ENCODE results near the gene SAV1.
"Not testable (repeated sequence)": the region's sequence is repeated elsewhere in the genome, so short reads cannot be mapped to it uniquely, and the experiment has no call there.

The SAV1 gene

GRCh38 chr14:50665300-50665699 lies 2.8 kb downstream of the SAV1 start:
- DNase-seq = not testable (repeated sequence)

DNA sequence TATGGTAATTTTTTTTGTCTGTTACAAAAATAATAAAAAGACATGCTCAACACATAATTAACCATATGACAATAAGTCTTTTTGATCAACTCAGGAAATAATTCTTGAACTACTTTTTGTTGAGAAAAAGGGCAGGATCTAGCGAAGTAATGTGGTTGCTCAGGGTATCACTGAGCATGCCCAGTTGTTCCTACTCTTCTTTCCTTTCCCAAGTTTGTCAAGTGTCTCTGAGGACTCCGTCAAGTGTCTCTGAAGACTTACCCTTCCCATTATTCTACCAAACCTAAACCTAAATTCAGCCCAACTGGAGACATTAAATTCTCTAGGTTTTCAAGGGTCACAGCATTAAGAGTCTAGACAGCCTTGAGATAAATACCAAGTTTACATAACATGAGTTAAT lies 3.5 kb downstream of the SAV1 start:
- DNase-seq = not testable (repeated sequence)

- DNase-seq = no peak
Observed at GRCh38 chr14:50659327-50659974, 8.7 kb downstream of the SAV1 start.

GRCh38 chr14:50658203-50658602 lies 9.9 kb downstream of the SAV1 start:
- DNase-seq = no peak

DNA sequence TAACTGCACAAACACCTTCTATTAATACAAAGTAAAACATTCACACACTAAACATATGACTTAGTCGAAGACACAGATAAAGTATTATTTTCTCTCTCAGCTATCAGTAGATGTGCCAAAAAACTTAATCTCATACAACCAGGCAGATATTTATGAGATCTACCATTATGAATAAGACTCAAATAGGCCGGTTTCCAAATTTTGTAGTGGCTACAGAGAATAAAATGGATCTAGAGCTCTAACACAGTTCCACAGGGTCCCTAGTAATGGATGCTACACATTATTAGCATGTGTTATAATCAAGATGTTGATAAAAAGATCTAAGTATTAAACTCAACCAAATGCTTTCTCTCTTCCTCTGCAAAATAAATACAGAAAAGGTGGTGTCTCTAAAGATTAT lies 10.4 kb downstream of the SAV1 start:
- no peak for DNase-seq

- DNase-seq = no peak
Observed at GRCh38 chr14:50656776-50657175, 11.3 kb downstream of the SAV1 start.

DNA sequence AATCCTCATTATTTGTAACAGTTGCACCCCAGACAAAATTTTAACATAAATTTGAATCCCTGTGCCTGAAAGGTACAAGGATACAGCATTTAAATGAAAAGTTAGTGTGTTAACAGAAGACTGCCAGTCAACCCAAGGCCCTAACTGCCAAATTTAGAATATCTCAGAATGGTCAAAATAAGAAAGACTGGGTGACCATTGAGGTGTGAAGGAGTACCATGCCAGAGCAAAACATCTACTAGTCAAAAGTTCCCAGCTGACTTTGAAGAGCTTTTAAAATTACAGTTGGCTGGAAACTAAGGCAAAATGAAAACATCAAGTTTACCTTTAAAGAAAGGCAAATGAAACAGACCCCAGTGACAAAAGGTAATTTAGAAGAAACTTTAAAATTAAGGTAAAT lies 18.4 kb downstream of the SAV1 start:
- no peak for DNase-seq

GRCh38 chr14:50647753-50648152 lies 20.4 kb downstream of the SAV1 start:
- no peak for DNase-seq

- DNase-seq = no peak
Observed at GRCh38 chr14:50647282-50647681, 20.8 kb downstream of the SAV1 start.

GRCh38 chr14:50635141-50635540 lies 33.0 kb downstream of the SAV1 start:
- no peak for DNase-seq

DNA sequence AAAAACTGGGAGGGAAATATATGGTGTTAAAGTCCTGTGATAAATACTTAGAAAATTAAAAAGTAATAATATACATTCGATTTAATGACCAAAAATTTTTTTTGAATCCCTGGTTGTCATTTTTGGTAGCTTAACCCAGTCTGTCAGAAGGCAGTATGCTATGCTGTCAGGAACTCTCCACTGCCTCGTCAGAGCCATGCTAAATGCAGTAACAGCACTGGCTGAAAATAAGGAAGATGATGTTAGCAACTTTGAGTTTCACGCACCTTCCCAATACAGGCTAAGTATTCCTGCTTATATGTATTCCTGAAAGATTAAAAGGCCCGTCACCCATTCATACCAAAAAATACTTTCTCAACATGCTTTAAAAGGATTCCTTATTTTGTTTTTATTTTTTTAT lies 34.2 kb downstream of the SAV1 start:
- DNase-seq = no peak

DNA sequence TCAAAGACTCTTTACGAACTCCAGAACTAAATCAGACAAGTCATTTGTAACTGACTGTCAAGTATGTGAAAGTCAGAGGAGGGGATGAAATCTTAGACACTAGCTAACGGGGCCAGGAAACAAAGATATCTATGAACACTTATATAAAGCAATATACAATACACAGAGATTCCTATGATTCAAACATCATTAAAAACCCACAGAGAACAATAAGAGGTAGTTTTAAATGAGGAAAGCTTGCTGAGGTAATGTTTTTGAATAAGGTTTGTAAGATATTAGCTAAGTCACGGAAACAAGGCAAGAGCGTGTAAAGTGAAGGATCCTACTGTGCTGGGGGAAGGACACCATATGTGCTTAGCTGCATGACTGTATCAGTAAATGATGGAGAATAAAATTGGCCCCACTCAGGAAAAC lies 36.7 kb downstream of the SAV1 start:
- no peak for DNase-seq

- not testable (repeated sequence) for DNase-seq
Observed at GRCh38 chr14:50624947-50625346, 43.2 kb downstream of the SAV1 start.

GRCh38 chr14:50624447-50624846 lies 43.7 kb downstream of the SAV1 start:
- DNase-seq = no peak

GRCh38 chr14:50622978-50623377 lies 45.1 kb downstream of the SAV1 start:
- DNase-seq = no peak

- no peak for DNase-seq
Observed at GRCh38 chr14:50620341-50620740, 47.8 kb downstream of the SAV1 start.

DNA sequence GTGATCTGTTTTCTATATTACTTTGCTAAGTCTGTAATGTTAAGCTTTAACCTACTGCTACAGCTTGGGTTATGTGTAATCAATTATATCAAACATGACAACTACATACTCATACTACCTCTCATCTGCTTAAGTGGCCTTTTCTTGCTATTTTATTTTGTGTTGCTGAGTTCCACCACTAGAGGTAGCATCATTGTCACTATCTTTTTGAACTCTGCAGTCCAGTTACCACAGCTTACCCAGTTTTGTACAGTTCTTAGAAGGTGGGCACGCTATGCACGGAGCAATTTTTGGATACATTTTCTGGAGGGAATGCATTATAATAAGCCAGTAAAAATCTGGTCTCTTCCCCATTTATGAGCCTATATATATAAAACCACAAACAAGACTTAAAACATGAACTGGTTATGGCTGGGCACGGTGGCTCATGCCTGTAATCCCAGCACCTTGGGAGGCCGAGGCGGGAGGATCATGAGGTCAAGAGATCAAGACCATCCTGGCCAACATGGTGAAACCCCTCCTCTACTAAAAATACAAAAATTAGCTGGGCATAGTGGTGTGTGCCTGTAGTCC lies 48.5 kb downstream of the SAV1 start:
- peak in 3 of 4 experiments; percentile 19 to 44 (median 39) for DNase-seq

- no peak for DNase-seq
Observed at GRCh38 chr14:50616275-50616674, 51.8 kb downstream of the SAV1 start.

- no peak for DNase-seq
Observed at GRCh38 chr14:50615552-50615951, 52.6 kb downstream of the SAV1 start.

DNA sequence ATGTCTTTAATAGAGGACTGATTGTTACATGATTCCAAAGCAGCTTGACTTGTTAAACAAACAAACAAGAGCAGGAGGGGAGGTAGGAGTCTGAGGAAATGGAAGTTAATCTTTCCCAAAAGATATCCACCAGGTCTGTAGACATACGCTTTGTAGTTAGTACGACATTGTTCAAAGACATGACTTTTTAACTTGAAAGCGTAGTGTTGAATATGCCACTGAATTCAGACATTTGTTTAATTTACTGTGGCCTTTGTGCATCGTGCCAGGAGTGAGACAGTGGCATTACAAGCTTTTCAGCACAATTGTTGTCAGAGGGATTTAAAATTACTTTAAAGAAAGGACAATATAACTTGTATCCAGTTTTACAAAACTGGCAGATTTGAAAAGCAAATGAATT lies 53.0 kb downstream of the SAV1 start:
- no peak for DNase-seq

GRCh38 chr14:50612806-50613205 lies 55.3 kb downstream of the SAV1 start:
- no peak for DNase-seq

- no peak for DNase-seq
Observed at GRCh38 chr14:50610465-50610864, 57.6 kb downstream of the SAV1 start.

DNA sequence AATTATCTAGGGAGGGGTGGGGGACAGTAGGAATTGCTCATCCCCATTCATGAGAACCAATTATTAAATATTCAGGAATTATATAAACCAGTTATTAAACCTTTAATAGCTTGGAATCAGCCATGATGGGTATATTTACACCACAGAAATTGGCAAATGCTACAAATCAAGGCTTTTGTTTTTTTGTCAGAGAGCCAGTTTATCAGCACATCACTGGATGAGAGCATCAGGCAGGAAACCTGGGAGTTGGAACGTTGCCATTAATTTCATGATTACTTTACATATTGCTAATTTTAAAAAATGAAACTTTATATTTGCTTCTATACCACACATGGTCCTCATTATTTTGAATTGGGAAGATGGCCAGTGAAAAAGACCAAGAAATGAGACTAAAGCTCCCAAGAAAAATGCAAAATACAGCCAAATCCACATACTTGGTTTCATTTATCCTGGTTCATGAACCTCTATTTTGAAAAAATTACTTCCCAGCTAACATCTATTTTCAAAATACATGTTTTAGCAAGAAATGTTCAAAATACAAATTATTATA lies 59.7 kb downstream of the SAV1 start:
- no peak for DNase-seq

DNA sequence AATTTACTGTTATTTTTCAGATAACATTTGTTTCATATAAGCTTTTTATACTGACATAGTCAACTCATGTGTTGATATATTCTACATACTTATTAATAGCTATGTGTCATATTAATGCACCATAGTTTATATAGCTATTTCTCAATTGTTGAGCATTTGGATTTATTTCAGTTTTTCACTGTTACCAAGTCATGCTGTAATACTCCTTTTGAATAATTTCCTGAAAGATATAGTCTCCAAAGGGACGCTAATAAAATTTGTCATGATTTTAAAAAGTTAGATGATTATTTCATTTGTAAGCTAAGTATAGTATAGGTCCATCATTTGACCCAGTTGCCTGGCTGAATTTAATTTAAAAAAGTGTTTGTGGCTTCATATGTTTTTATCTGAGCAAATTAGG lies 60.3 kb downstream of the SAV1 start:
- no peak for DNase-seq

- peak; percentile 34 to 58 (median 48) for DNase-seq
Observed at GRCh38 chr14:50607181-50607580, 60.9 kb downstream of the SAV1 start.

Data from suppressor macrophage (primary cell).